HG02610 (cell line): ENCODE results near the gene SCYGR4.

Source experiments
- ATAC-seq: cut with Tn5 transposase; IDR thresholded peaks from one replicate; pipeline ENCODE4 v1.9.1; 2021; ENCODE audit warnings: mild to moderate bottlenecking, moderate library complexity; ENCODE audit not compliant: unreplicated experiment

SCYGR4 gene

GRCh38 chr2:227613272-227613660 lies 4.0 kb upstream of the SCYGR4 start:
- no peak for ATAC-seq

DNA sequence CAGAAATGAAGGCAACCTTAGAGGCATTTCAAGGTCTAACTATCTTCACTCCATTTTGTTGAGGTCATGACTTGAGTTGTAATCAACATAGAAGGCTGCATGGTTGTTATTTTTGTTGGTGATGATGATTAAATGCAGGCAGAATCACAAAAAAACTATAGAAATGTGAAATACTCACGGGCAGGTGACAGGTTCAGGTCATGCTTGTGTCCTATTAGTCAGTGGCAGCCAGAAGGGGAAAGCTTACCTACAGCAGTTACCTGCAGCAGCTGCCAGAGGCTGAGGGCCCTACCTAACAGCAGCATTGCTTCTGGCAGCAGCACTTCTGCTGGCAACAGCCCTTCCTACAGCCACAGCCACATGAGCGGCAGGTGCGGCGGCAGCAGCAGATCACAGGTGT lies 3.1 kb upstream of the SCYGR4 start:
- no peak for ATAC-seq

GRCh38 chr2:227614740-227615139 lies 2.6 kb upstream of the SCYGR4 start, which contains the start of gene SCYGR3:
TSS of gene SCYGR3 (minus strand) at chr2:227614840. CDS start at chr2:227614840, 0 bp downstream.
- no peak for ATAC-seq

GRCh38 chr2:227615181-227615580 lies 2.1 kb upstream of the SCYGR4 start:
- ATAC-seq, result no peak

DNA sequence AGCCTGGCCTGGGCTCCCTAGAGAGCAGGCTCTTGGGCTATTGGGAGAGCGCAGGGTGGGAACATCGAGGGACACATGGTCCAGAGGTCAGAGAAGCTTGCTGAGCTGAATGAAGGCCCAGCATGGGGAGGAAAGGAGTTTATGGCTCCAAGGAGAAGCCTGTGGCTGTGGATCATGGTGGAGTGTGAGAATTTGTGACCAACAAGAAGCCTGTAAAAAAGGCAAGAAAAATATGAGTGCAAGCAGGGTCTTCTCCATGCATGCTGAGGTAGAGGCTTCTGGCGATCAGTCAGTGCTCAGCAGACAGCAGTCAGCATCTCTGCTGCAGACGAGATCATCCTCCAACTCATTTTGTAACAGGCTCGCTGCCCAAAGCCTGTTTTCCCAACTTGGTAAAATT lies 1.4 kb upstream of the SCYGR4 start:
- ATAC-seq, result no peak

DNA sequence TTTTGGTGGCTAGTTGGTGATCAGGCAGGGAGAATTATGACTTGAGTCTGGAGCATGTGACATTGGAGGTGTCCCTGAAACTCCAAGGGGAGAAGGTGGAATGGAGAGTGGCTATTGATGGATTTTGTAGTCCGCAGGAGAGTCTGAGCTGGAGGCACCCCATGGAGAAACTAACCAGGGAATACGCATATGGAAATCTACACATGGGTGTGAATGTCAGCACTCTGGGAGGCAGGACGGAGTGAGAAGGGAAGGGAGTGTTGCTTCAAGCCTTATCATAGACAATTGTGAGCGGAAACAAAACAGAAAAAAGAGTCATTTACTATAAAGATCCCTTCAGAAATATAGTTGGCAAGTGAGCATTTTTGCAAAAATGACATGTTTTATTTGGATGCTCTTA lies 667 bp upstream of the SCYGR4 start:
- no peak for ATAC-seq

- ATAC-seq, result no peak
These were observed 5.9 kb downstream of the SCYGR4 start for GRCh38 chr2:227623226-227623625.

GRCh38 chr2:227625420-227625819 lies 8.1 kb downstream of the SCYGR4 start:
- ATAC-seq, result no peak

DNA sequence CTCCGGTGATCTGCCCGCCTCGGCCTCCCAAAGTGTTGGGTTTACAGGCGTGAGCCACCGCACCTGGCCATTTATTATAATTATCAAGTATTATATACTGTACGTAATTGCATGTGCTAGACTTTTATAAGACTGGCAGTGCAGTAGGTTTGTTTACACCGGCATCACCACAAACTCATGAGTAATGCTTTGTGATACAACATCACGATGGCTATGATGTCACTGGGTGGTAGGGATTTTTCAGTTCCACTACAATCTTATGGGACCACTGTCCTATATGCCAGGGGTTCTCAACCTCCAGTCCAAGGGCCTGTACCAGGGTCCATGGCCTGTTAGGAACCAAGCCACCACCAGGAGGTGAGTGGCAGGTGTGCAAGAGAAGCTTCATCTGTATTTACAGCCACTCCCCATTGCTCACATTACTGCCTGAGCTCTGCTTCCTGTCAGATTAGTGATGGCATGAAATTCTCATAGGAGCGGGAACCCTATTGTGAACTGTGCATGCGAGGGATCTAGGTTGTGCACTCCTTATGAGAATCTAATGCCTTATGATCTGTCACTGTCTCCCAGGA lies 9.4 kb downstream of the SCYGR4 start:
- no peak for ATAC-seq

DNA sequence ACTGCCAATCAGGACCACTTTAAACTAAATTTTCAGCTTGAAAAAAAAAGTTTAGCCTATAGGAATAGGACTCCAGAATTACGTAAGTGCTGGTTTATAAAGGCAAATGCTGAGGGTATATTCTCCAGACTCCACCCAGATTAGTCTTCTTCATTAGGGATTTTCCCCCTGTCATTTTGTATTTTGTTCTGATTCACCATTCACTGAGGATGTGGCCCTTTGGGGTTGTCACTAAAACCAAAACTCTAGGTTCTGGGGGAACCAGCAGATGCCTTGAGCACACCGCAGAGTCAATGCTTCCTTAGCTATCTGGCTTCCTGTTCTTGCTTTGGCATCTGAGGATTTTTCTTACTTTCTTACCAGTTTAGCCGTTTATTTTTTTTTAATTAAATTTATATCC lies 10.5 kb downstream of the SCYGR4 start:
- peak; percentile 100 for ATAC-seq

- ATAC-seq, result no peak
These were observed 12.1 kb downstream of the SCYGR4 start for GRCh38 chr2:227629435-227629834.

DNA sequence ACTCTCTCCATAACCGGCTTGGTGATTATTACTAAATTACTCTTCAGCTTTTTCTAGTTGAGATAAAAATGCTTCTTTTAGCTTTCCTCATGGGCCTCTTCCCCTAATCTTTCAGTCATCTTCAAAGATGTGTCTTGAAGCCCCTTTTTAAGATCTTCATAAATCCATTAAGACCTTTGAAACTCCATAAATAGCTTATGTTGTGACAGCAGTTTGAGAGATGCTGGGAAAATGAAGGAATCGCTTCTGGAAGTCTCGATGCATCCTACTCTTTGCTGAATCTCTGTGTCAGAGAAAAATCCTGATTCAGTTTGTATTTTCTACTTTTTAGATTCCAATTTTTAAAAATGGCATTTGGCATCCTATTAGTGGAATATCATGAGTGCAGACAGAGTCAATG lies 13.0 kb downstream of the SCYGR4 start:
- no peak for ATAC-seq

DNA sequence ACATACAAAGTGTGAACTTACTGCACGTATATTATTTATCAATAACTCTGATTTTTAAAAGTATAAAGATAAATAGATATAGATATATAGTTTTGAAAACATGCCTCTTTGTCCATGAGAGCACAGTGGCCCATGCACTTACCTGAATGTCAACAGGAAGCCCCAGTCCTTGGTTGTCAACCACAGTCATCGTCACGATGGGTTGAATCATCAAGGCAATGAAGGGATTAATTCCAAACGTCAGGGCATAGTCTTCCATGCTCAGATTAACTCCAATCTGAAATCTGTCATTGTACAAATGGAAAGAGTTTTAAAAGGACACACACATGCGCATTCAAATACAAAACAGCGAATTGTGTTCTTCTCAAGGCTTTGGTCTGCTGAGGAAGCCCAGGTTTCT lies 15.5 kb downstream of the SCYGR4 start:
- ATAC-seq, result no peak

DNA sequence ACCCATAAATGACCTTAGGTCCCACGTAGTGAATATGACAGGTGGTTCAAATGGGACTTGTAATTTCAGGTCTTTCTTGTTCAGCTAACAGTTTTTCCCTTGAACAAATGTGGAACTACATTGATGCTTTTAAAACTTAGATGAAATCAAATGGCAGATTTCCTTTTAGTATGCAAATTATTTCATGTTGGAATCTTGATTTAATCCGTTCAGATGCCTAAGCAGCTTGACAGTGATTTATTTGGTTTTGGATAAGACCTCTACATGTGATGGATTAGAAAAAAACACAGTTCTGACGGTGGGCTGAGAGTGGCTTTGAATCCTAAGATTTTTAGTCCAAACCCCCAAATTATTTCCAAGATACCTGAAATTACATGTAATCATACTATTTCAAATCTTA lies 16.9 kb downstream of the SCYGR4 start:
- no peak for ATAC-seq

- ATAC-seq, result no peak
These were observed 25.4 kb downstream of the SCYGR4 start for GRCh38 chr2:227642656-227643055.

DNA sequence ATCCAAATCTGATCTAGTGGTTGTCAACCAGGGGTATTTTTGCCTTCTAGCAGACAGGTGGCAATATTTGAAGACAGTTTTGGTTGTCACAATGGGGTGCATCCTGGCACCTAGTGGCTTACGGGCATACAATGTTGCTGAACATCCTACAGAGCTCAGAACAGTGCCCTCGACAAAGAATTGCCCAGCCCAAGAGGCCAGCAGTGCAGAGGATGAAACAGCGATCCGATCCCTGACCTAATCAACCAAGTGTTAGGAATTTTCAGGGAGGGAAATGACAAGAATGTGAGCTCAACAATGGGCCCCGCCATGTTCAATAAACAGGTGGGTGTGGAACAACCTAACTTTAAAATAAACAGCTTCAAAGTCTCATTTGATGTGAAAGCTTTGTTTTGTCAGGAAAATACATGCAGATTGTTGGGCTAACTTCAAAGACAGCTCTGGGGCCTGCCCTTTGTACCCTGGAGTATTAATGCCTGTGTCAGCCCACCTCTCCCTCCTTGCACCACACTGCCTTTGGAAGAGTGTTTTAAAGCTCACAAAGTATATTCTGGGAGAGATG lies 26.8 kb downstream of the SCYGR4 start:
- no peak for ATAC-seq

- ATAC-seq, result no peak
These were observed 36.1 kb downstream of the SCYGR4 start for GRCh38 chr2:227653419-227653818.

GRCh38 chr2:227654426-227654825 lies 37.1 kb downstream of the SCYGR4 start:
- ATAC-seq, result no peak

DNA sequence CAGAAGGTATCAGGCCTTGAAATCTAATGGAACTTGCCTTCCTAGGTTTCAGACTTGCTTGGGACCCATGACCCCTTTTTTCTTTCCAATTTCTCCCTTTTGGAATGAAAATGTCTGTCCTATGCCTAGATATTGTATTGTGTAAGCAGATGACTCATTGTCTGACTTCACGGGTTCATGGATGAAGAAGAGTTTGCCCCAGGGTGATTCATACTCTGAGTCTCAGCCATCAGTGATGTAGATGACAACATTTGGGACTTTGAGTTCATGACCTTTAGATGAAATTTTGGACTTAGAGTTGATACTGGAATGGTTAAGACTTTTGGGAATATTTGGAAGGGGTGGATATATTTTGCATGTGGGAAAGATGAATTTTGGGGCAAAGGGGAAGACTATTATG lies 38.2 kb downstream of the SCYGR4 start:
- peak; percentile 62 for ATAC-seq

- no peak for ATAC-seq
These were observed 40.0 kb downstream of the SCYGR4 start for GRCh38 chr2:227657199-227657845.

GRCh38 chr2:227661025-227661649 lies 43.8 kb downstream of the SCYGR4 start:
- no peak for ATAC-seq

DNA sequence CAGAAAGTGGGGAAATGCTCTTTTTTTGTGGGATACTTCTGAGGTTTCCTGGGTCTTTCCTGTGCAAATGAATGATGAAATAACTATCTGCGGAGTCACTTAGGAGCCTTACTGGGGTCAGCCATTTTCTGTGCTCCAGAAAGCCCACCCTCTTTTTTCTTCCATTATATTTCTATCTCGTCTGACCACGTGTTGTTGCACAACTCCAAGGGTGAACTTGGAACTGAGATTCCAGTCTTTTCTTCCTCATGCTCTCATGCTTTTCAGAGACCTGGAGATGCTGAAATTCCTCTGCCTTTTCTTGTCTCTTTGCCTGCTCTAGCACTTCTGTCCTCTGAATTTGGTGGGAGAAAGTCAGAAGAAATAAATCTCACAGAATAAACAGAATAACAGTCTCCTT lies 44.5 kb downstream of the SCYGR4 start:
- ATAC-seq, result no peak
